Activated effector memory CD4-positive, alpha-beta T cell treated with Interleukin-2 at 50 U/mL for 16 hours (primary cell): ENCODE results near the gene LINC01488.

Experiments used
- DNase-seq: peaks from one replicate; pipeline ENCODE4 v3.0.0-alpha.2; 2020

LINC01488 gene

DNA sequence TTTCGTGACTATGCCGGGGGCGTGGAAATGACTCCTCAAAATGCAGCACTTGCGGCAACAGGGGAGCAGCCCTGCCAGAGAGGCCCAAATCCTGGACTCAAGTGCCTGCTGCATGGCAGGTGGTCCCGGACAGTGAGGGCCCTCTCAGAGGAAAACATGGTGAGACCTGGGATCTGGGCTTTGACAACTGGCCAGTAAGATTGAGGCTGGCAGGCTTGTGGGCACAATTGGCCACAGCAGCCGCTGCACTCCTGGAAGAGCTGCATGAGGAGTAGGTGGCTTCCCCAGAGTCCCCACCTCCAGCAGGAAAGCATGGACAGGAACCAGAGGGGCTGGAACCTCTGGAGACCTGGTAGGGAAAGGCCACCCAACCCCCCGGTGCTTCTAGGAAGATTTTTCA is 13.4 kb downstream of the LINC01488 start:
- no peak for DNase-seq

DNA sequence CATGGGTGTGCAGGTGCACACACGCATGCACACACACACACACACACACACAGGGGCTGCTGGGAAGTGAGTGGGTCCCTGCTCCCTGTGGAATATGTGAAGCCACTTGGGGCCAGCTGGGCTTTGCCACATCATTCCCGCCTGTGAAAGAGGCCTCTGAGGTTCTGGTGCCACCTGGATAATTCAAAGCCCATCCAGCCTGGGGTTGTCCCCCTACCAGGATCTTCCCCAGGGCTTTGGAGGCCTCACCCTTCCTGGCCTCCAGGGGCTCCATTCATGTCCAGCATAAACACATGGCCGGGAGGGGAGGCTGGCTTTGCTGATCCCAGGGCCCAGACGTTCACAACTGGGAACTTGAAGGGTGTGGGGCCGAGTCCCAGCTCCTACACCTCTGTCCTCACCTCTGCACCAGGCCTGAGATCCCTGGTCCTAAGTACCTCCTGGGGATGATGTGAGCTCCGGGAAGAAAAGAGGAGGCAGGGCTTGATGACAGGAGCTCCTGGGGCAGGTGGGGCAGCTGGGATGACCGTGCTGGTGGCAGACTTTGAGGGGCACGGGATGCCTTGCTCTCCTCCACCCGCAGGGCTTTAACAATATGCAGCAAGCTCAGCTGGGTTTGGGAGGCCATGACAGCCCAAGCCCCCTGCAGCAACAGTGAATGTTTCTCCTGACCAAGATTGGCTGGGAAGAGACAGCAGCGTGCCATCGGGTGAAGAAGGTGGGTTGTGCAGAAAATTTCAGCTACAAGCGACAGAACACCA is 14.2 kb downstream of the LINC01488 start:
- DNase-seq = no peak

DNA sequence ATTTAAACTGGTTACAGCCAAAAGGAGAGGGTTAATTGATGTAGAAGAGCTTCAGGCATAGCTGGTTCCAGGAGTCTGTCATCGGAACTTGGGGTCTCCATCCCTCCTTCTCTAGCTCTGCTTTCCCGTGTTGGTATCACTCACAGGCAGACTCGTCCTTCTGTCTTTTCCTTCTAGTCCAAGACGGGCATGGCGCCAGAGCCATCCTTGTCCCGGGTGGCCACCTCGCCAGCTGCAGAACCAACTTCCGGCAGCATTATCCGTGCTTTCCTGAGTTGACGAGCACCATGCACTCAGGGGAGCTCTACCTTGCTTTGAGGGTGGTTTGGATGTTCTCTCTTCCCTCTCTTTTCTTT is 14.7 kb downstream of the LINC01488 start:
- DNase-seq = no peak

DNA sequence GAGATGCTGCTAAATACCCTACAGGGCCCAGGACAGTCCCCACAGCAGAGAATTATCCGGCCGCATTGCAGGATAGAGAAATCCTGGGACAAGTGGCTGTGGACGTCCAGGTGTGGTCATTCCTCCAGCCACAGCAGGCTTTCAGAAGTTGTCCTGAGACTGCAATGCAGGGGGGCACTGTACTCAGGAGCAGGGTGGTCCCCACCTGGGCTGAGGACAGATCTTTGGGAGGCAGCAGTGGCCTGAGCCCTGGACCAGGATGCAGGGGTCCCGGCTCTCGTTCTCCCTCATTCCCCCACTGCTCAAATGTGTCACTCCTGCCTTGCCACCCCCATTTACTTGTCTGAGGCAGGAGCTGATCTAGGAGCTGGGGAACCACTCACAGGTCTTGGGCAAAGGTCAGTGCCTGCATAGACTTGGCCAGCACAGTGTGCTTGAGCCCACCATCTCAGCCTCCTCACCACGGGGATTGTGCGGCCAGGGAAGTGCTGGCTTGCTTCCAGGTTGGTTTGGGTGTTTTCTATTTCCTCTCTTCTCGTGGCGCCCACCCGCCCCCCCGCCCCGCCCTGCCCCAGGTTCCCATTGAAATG is 15.3 kb downstream of the LINC01488 start:
- no peak for DNase-seq

DNA sequence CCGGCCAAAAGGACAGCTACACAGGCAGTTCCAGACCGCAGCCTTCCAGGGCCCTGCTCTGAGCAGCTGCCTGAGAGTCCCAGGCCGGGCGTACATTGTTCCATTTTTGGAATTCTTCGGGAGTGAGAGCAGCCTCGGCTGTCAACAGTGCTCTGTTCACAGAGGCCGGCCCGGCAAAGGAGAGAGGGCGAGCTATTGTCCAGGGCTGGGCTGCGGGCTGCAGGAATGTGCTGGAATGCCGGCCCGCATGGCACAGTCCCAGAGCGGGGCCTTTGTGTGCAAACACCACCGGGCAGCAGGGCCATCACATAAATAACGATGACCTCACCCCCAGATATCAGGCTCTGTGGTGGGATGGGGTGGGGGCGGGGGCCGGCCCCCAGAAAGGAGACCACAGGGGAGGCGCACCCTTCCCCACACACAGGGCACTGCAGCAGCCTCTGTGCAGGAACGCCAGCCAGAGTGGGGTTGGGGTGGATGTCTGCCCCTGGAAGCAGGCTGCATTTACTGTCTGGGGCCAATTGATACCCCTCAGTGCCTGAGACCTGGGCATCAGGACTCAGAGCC is 15.8 kb downstream of the LINC01488 start:
- DNase-seq = no peak

DNA sequence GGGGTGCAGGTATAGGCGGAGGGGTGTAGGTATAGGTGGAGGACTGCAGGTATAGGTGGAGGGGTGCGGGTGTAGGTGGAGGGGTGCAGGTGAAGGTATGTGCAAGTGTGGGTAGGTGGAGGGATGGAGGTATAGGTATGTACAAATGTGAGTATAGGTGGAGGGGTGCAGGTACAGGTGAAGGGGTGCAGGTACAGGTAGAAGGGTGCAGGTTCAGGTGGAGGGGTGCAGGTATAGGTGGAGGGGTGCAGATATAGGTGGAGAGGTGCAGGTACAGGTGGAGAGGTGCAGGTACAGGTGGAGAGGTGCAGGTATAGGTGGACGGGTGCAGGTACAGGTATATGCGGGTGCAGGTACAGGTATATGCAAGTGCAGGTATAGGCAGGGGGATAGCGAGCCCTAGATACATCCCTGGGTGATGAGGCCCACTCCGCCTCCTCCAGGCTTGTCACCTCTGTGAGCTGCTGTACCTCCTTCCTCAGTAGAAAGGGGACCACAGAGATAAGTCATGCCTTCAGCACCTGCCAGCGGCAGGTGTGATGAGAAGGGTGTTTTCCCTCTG is 17.2 kb downstream of the LINC01488 start:
- no peak for DNase-seq

DNA sequence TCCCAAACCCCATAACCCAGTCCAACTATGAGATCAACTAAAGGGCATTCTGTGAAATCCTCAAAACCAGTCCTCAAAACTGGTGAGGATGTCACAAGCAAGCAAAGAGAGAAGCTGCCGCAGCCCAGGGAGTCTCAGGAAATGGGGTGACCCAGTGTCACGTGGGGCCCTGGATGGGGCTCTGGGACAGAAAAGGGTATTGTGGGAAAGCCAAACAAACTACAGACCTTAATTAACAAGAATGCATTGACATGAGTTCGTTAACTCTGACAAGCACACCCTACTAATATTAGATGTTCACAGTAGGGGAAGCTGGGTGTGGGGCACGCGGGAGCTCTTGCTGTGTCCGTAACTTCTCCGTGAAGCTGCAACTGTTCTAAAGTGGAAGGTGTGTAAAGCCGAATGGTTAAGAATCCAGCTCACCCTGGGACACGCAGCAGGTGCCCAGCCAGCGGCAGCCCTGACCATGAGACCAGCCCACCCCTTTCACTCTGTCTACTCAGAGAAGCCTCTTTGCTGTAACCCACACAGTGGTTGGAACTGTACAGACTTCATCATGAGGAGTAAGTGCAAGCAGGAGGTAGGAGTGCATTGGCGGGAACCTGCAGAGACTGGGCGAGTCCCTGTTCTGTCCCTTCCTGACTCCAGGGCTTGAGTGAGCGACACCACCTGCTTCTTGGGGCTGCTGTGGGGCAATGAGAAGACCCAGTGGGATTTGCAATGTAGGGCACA is 17.9 kb downstream of the LINC01488 start:
- DNase-seq = no peak

DNA sequence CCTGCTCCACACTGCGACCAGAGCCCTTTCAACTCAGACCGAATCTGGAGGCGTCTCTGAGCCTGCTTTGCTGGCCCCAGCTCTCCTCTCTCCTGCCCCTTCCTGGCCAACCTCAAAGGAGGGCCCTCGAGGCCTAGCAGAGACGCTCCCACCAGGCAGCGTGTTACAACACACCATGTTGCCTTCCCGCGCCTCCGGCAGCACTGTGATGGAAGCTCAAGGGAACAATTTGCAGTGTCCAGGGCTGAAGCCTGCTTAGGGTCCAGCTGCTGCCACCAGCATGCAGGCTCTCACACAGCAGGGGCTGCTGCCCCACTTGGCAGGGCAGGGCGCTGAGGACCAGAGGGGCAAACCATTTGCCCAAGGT is 18.4 kb downstream of the LINC01488 start:
- no peak for DNase-seq

DNA sequence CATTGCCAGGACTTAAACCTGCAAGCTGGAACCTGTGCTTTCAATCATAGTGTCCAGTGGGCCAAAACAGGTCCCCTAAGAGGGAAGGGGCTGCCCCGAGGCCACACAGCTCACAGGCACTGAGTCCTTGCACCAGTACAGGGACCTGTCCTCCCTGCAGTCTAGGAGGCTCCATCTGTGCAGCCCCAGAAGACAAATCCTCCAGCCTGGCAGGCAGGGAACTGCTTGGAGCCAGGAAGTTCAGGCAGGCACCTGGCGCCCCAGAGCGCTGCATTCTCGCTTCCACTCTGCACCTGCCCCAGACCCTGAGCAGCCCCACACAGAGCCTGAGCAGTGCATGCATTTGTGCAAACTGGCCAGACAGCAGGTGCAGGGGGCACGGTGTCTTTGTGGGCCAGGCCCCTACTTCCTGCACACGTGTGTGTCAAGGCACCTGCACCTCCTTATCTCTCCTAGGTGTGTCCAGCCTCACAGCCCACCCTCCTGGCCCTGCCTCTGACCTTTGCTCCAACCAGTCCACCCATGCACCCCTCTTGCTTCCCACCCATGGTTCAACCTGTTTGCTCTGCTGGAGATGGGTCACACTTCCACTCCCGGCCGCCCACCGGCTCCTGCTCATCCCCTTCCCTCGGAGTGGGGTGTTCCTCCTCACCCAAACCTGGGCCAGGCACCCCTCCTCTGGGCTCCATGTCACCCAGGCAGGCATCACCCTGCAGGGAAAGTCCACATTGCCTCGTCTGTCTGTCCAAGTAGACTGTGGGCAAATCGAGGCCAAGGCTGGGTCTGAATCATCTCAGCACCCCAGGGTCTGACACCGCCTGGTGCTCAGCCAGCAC is 19.0 kb downstream of the LINC01488 start:
- no peak for DNase-seq

DNA sequence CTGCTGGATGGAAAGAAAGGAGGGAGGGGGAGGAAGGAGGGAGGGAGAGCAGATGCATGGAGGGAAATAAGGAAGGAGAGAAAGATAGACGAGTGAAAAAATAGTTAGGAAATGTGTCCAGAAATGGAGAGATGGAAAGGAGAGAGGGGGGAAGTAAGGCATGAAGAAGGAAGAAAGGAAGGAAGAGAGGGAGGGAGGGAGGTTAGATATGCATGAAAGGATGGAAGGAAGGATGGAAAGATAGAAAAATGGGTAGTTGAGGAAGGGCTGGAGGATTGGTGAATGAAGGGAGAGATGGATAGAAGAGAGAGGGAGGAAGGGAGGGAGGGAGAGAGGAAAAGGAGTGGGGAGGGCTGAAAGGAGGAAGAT is 19.6 kb downstream of the LINC01488 start:
- DNase-seq = no peak

DNA sequence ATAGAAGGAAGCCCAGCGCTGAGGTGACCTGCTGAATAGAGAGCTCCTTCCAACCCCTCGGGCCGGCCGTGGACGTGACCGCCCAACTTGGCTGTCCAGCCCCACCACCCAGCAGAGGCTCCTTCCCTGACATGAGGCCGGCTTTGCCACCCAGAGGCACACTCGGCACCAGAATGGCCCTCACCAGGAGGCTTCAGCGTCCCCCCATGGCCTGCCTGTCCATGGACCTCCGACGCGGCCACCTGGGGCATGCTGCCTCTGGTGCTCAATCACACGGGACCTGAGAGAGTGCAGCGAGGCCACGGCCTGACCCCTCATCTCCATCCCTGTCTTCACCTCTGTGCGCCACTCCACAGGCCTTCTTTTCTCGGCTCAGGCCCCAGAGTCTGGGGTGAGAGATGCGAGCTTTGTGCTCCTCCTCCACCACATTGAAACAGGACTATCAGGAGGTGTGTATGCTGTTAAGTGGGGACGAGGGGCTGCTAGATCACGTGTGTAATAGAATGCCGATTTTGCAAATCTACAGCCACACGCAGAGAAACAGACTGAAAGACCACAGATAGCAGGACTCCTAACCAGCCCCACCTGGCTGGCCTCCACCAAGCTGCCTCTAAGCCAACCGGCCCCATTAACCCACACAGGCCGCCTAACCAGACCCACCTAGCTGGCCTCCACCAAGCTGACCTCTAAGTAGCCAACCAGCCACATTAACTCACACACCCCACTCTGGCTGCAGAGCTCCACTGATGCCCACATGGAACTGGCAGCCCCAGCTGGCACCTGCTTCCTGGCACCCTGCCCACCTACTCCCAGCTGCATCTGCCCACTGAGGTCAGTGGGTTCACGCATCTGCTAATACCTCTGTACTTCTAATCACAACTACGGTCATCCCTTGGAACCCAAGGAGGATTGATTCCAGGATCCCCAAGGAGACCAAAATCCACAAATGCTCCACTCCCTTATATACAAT is 20.7 kb downstream of the LINC01488 start:
- no peak for DNase-seq

DNA sequence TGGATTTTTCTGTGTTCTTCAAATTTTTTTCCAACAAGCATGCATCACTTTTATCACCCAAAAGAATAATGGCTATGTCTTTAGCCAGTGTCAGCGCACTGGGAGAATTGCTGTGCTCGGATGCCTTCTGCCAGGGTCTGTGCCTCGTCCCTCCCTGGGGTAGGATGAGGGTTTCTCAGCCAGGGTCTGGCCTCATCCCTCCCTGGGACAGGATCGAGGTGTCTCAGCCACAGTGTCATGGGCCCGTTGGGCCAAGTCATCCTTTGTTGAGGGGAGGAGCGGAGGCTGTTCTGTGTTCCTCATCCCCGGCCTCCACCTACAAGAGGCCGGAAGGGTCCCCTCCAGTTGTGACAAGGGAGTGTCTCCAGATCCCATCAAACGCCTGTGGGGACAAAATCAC is 22.7 kb downstream of the LINC01488 start:
- DNase-seq = no peak

DNA sequence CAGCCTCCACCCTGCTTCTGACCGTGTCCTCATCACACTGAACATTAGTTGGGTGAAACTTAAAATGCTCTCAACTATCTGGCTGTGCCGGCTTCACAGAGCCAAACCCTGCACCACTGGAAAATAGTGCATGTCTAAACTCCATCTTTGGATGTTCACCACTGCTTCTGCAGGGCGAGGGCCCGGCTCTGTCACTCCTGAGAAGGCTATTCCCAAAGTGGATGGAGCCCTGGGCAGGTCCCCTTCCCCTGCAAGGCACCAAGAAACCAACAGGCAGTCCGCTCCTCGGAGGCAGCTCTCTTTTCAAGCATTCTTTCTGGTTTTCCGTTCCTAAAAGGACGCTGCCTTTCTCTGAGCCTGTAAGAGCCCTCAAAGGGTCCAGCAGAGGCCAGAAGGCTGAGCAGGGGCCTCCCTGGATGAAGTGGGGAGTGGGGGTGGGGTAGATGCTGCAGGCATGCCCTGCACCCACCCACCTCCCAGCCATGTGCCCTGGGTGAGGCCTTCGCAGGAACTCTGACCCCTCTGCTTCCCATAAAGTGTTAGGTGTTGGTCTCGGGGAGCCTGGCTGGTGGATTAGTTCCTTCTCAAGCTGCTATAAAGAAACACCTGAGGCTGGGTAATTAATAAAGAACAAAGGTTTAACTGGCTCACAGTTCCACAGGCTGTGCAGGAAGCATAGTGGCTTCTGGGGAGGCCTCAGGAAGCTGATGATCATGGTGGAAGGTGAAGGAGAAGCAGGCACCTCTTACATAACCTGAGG is 23.3 kb downstream of the LINC01488 start:
- no peak for DNase-seq

DNA sequence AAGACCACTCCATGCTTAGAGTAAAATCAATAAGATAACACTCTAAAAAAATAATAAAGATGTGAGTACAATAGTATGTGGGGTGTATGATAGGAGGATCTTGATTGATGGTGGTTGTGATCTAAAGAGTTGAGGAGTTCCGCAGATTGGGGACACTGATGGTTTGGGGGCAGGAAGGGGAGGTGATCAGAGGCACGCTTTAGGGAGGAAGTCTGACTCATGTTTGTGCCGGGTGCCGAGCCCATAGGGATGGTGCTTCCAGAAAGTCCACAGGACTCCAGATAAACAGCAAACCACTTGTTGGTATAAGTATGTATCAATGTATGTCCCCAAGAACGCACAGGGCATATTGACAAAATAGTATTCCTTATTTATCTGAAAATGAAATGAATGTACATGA is 27.5 kb downstream of the LINC01488 start:
- DNase-seq = no peak

DNA sequence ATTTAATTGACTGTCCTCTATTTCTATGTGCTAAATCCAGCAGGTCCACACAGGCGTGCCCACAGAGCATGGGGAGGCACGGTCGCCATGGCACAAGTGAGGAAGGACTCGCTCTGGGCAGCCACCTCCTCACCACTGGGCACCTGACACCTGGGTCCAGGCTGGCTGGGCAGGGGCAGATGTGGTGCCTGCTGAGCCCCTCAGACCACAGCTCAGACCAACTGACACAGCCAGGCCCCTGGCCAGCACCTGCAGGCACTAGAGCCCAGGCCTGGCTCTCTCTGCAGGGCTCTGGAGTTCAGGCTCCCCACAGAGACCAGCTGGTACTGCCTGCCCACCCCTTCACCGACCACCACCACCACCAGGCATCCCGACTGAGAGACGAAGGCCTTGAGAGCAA is 27.9 kb downstream of the LINC01488 start:
- no peak for DNase-seq

DNA sequence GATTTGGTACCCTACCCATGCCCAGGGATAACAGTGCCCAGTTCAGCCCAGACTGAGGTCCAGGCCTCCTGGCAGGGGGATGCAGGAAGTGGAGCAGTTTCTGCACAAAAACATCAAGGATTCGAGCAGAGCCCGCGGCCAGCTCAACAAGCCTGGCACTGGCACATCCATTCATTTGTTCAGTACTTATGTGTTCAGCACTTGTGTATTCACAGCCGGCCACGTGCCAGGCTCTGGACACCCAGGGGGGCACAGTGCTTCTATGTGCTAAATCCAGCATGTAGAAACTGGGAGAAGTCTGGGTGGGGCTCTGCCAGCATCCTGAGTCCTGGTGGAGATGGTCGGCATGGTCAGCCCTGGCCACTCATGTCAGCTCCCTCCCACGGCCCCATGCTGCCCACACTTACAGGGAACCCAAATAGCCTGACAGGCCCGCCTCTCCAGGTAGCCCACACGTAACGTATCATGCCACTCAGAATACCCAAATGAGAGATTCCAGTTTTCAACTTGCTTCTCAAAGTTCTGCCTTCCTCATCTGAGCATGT is 28.5 kb downstream of the LINC01488 start:
- no peak for DNase-seq

DNA sequence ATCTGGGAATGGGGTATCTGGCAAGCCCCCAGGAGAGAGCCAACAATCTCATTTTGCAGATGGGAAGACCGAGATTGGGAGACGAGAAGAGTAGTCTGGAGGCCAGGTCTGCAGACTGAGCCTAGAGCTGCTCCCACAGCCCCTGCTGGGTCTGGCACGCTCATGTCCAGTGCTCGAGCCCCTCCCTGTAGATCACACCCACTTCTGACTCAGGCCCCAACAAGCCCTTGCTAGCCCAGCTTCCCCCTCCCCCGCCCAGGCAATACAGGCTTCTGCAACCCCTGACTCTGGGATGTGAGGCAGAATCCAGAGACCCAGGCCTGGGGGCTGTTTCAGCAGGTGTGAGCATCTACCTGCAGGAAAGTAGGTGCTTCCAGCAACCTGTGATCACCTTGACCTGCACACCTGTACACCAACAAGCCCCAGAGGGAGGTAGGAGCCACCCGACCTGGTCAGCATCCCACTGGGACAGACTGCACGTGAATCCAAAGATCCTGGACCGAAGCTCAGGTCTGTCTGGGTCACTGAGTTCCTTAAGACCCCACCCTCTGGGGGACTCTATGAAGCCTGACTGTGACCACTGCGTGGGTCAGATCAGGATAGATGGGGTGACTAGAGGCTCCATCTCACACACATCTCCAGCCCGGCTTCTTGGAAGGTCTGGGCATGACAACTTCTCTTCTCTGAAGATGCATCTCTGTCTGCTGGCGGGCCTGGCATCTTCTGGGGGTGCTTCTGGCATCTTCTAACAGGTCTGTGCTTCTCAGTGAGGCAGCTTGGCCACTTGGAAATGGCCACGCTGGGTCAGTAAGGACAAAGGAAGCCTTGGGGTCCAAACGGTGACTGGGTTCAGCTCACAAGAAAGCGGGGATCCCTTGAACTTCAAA is 29.3 kb downstream of the LINC01488 start:
- no peak for DNase-seq

DNA sequence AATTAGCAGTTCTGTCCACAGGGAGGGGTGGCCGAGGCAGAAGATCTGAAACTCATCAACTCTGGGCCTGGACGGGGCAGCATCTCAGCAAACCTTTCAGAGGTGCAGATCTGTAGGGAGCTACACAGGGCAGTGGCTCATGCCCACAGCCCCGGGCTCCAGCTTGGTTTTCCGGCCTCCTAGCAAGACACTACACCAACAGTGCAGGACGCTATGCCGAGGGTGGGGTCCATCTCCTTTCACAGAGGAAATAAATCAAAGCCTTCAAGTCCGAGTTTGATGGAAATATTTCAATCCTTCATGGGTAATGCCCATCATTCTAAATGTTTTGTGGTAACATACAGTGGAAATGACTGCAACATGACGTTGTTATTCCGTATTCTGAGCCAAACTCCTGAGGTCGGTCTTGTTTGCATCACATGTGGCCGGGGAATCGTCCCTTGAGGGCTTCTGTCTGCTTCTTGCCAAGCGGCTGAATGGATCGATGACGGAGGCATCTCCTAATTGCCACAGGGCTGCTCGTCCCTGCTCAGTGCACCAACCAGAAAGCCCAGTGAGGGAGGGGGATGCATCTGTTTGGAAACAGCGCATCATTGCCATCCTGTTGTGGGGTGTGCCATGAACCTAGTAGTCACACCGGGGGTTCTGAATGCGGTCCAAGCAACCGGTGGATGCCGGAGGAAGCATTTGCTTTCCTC is 30.0 kb downstream of the LINC01488 start:
- DNase-seq = no peak

DNA sequence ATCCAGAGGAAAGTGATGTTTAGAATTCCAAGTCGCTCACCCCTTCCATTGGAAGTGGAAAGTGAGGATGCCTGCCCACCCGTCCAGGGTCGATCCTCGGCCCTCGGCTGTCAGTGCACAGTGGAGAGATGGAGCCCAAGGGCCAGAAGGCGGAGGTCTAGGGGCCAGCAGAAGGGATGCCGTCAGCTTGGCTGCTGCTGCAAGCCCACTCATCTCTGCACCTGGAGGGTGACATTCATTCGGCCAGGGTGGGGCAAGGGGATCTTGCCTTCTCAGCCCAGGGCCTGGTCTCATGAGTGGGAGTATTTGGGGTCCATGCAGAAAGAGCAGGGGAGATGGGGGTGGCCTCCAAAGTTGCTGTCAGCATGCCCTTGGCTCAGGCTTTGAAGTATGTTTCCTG is 30.7 kb downstream of the LINC01488 start:
- DNase-seq = no peak
